Right atrium auricular region (tissue), 2 donors: ENCODE data around the gene IGSF21. TPM values are rescaled to one million over a fixed set of nuclear protein-coding genes. Genes with fewer than 3 reads are reported as not detected.

Experiments
- DNase-seq: peaks from one replicate; pipeline ENCODE4 v3.0.0-alpha.2; 2019; ENCODE audit warnings: low spot score
- H3K27ac ChIP-seq, 2 donors: fragments of 200-600 bp; sonication (generic); 1 replicate in 1 of 2; 2 replicates in 1 of 2; pipeline ENCODE4 v1.5.1; 2016 to 2019
- H3K27me3 ChIP-seq, 2 donors: fragments of 200-600 bp; sonication (generic); one replicate each; pipeline versions ENCODE4 v1.5.1 to v1.6.0; 2017 to 2019
- H3K36me3 ChIP-seq: fragments of 200-600 bp; sonication (generic); one replicate; pipeline ENCODE4 v1.5.1; 2016
- H3K4me1 ChIP-seq, 2 donors: fragments of 200-600 bp; sonication (generic); one replicate each; pipeline versions ENCODE4 v1.5.1 to v1.6.0; 2017 to 2019
- H3K4me3 ChIP-seq, 2 donors: fragments of 200-600 bp; sonication (generic); 1 replicate in 1 of 2; 2 replicates in 1 of 2; pipeline ENCODE4 v1.5.1; 2017 to 2019; ENCODE audit warnings: mild to moderate bottlenecking in 1 of 2, moderate library complexity in 1 of 2
- H3K9me3 ChIP-seq, 2 donors: fragments of 200-600 bp; sonication (generic); one replicate each; pipeline ENCODE4 v1.5.1; 2019
- CTCF ChIP-seq, 2 donors: fragments of 200-600 bp; sonication (generic); IDR thresholded peaks; one replicate each; pipeline ENCODE4 v1.5.1; 2019; ENCODE audit warnings: antibody characterized with exemption in 2 of 2
- total RNA-seq, 2 donors: library from RNA; depleted of rRNA; stranded (reverse); fragments of >200 nt; gene quantifications; one replicate each; pipeline ENCODE4 v1.1.0, GENCODE V29; 2016

Gene IGSF21
- total RNA-seq, 2 donors from 2014 or later, result 1.8 to 6.0 TPM

GRCh38 chr1:18422076-18422777 lies 314.6 kb downstream of the IGSF21 start:
- H3K27ac ChIP-seq, result no peak overlapping the region
- H3K36me3 ChIP-seq, result no peaks in the 10 kb centered on the region
- no peak overlapping the region for H3K4me3 ChIP-seq
- H3K27me3 ChIP-seq, result no peaks in the 10 kb centered on the region
- no peaks in the 10 kb centered on the region for H3K4me1 ChIP-seq
- DNase-seq, result no peak
- H3K9me3 ChIP-seq, result peaks cover 0 to 17% of the 10 kb centered on the region in 2 donors
- TF ChIP-seq CTCF (IDR thresholded peaks at IDR 0.05), result no peak

- no peak for DNase-seq
- Histone ChIP-seq H3K27me3 (no peaks in the 10 kb centered on the region), H3K4me3 (no peak overlapping the region), H3K4me1 (no peaks in the 10 kb centered on the region), H3K27ac (no peak overlapping the region), H3K9me3 (peaks cover 0 to 22% of the 10 kb centered on the region in 2 donors), H3K36me3 (no peaks in the 10 kb centered on the region)
- TF ChIP-seq CTCF (IDR thresholded peaks at IDR 0.05), result no peak
Measured at GRCh38 chr1:18422954-18423353, 315.4 kb downstream of the IGSF21 start.

- DNase-seq, result no peak
- TF ChIP-seq CTCF (IDR thresholded peaks at IDR 0.05), result no peak
Measured at GRCh38 chr1:18426580-18426979, 319.0 kb downstream of the IGSF21 start.

More at GRCh38 chr1:18426580-18426979, 319.0 kb downstream of the IGSF21 start:
- Histone ChIP-seq H3K36me3 (no peaks in the 10 kb centered on the region), H3K27ac (no peak overlapping the region), H3K9me3 (peaks cover 0 to 22% of the 10 kb centered on the region in 2 donors), H3K4me1 (no peaks in the 10 kb centered on the region), H3K4me3 (no peak overlapping the region), H3K27me3 (no peaks in the 10 kb centered on the region)
